Suprapubic skin (tissue), 4 donors: ENCODE results near the gene GPR179.

ENCODE experiments used
- POLR2A ChIP-seq, 2 donors: fragments of 450-650 bp; IDR thresholded peaks; one replicate each; pipeline ENCODE4 v1.6.1; 2017; ENCODE audit warnings: antibody characterized with exemption in 2 of 2, mild to moderate bottlenecking in 2 of 2, moderate library complexity in 2 of 2
- POLR2AphosphoS5 ChIP-seq, 3 donors: sonication (generic); formaldehyde crosslinking; IDR thresholded peaks; one replicate each; pipeline ENCODE4 v1.6.1; 2017; ENCODE audit warnings: antibody characterized with exemption in 3 of 3

GRCh38 chr17:38361694-38362465, 18.1 kb upstream of the GPR179 start:
- TF ChIP-seq POLR2A (IDR thresholded peaks at IDR 0.05): no peak
- no peak for TF ChIP-seq POLR2AphosphoS5 (IDR thresholded peaks at IDR 0.05)
